Measurements from ENCODE around the gene NHLRC3.

The NHLRC3 gene

GRCh38 chr13:39034085-39034484 is 4.2 kb upstream of the NHLRC3 start:
- H3K27ac Mint-ChIP-seq, result peak overlapping the region; percentile 30
- H3K27me3 Mint-ChIP-seq, result no peaks in the 10 kb centered on the region
- peaks cover 26% of the 10 kb centered on the region for H3K4me1 Mint-ChIP-seq
- DNase-seq (ENCODE audit: low spot score in 2 of 2), result no peak
- H3K9me3 Mint-ChIP-seq, result no peaks in the 10 kb centered on the region
- H3K36me3 Mint-ChIP-seq, result peaks cover 3% of the 10 kb centered on the region
- H3K4me3 Mint-ChIP-seq, result peak overlapping the region; percentile 29
- ATAC-seq (ENCODE audit: low read depth), result no peak

DNA sequence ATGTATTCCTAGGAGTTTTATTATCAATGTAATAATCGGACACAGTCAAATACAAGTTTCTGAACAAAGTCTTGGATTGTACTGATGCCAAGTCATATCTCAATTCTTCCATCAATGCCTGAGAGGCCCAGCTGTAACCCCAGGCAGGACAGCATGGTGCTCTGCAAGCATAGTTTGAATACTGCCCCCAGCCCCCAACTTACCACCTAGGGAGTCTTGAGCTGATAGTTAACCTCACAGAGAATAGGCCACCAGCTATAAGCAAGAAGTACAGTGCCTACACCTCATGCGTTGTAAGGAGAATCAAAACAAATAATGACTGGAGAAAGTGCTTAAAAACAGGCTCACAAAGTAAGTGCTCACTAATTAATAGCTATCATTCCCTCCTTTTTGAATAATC is 3.1 kb upstream of the NHLRC3 start:
- peaks cover 26% of the 10 kb centered on the region for H3K4me1 Mint-ChIP-seq

GRCh38 chr13:39035799-39036198 is 2.5 kb upstream of the NHLRC3 start:
- Mint-ChIP-seq H3K27ac (peak overlapping the region; percentile 98), H3K27me3 (no peaks in the 10 kb centered on the region), H3K4me3 (peak overlapping the region; percentile 90), H3K9me3 (no peaks in the 10 kb centered on the region), H3K4me1 (peaks cover 26% of the 10 kb centered on the region), H3K36me3 (peaks cover 3% of the 10 kb centered on the region)
- no peak for DNase-seq (ENCODE audit: low spot score in 2 of 2)
- ATAC-seq (ENCODE audit: low read depth), result no peak

More for the DNA sequence above, 3.1 kb upstream of the NHLRC3 start:
- no peak for ATAC-seq (ENCODE audit: low read depth)
- DNase-seq (ENCODE audit: low spot score in 2 of 2), result no peak
- Mint-ChIP-seq H3K27me3 (no peaks in the 10 kb centered on the region), H3K27ac (peak overlapping the region; percentile 98), H3K9me3 (no peaks in the 10 kb centered on the region), H3K36me3 (peaks cover 3% of the 10 kb centered on the region), H3K4me3 (peak overlapping the region; percentile 90)

DNA sequence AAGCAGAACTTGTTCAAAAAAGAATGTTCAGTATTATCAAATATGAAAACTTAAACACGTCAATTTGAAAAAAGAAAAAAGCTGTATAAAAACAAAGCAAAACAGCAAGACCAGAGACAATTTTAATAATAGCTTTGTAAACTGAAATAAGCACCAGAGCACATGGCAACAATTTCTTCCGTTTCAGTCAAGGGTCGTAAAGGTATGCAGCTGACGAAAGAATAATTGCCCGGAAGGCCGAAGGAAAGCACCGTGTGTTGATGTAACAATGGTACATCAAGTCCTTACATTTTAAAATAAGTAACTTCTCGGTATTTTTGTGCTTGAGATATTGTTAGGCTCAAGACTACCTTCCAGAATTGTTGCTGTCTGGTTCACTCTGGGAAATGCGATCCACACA is 2.0 kb upstream of the NHLRC3 start:
- no peak for DNase-seq (ENCODE audit: low spot score in 2 of 2)

DNA sequence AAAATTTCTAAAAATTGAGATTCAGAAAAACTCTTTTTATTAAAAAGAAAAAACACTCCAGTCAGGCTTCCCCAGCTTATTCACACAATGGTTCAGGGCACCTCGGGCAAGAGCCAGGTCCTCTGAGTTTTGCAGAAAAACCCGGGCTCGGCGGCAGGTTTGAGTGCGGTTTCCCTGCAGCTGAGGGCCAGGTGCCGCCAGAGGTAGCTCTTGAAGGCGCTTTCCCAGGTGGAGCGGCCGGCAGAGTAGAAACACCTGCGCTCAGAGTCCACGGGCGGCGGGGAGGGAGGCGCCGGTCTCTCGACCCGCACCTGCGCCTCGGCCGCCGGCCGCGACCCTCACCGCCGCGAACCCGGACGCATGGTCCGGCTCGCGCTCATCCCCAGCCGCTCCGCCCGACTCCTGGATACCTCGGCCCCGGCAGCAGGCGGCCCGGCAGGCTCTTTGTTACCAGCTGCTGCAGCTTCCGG is 811 bp upstream of the NHLRC3 start:
- peaks cover 2% of the 10 kb centered on the region for H3K36me3 Mint-ChIP-seq
- H3K9me3 Mint-ChIP-seq, result no peaks in the 10 kb centered on the region
- ATAC-seq (ENCODE audit: low read depth), result peak; percentile 23
- peak overlapping the region; percentile 90 for H3K4me3 Mint-ChIP-seq
- H3K27me3 Mint-ChIP-seq, result no peaks in the 10 kb centered on the region
- H3K4me1 Mint-ChIP-seq, result peaks cover 27% of the 10 kb centered on the region
- DNase-seq (ENCODE audit: low spot score in 2 of 2), result no peak
- H3K27ac Mint-ChIP-seq, result peak overlapping the region; percentile 98

More for the DNA sequence above, 2.0 kb upstream of the NHLRC3 start:
- H3K36me3 Mint-ChIP-seq, result peaks cover 3% of the 10 kb centered on the region
- no peaks in the 10 kb centered on the region for H3K27me3 Mint-ChIP-seq
- H3K9me3 Mint-ChIP-seq, result no peaks in the 10 kb centered on the region
- H3K4me1 Mint-ChIP-seq, result peaks cover 28% of the 10 kb centered on the region
- peak overlapping the region; percentile 90 for H3K4me3 Mint-ChIP-seq
- H3K27ac Mint-ChIP-seq, result peak overlapping the region; percentile 98
- no peak for ATAC-seq (ENCODE audit: low read depth)

GRCh38 chr13:39038569-39039030 is 344 bp downstream of the NHLRC3 start:
- no peak for DNase-seq (ENCODE audit: low spot score in 2 of 2)
- peaks cover 30% of the 10 kb centered on the region for H3K4me1 Mint-ChIP-seq
- peaks cover 9% of the 10 kb centered on the region for H3K36me3 Mint-ChIP-seq
- H3K4me3 Mint-ChIP-seq, result peak overlapping the region; percentile 90
- ATAC-seq (ENCODE audit: low read depth), result peak; percentile 50
- no peaks in the 10 kb centered on the region for H3K27me3 Mint-ChIP-seq
- H3K9me3 Mint-ChIP-seq, result no peaks in the 10 kb centered on the region
- peak overlapping the region; percentile 98 for H3K27ac Mint-ChIP-seq

DNA sequence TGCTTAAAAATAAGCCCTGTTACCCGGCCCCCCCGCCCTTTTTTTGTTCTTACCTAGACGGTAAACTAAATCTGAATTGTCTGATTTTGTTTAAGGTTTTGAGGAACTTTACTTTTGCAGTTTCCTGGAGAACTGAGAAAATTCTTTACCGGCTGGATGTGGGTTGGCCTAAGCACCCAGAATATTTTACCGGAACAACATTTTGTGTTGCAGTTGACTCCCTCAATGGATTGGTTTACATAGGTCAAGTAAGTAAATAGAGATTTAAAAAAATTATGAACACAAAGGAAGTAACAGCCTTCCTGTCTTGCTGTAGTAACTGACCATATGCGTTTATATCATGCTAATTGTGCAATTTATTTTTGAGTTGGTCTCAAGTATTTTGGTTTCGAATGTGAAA is 785 bp downstream of the NHLRC3 start:
- Mint-ChIP-seq H3K27me3 (no peaks in the 10 kb centered on the region), H3K9me3 (no peaks in the 10 kb centered on the region), H3K4me1 (peaks cover 28% of the 10 kb centered on the region), H3K36me3 (peaks cover 10% of the 10 kb centered on the region), H3K4me3 (peak overlapping the region; percentile 90), H3K27ac (peak overlapping the region; percentile 98)
- DNase-seq (ENCODE audit: low spot score in 2 of 2) (no peak), ATAC-seq (ENCODE audit: low read depth) (no peak)

GRCh38 chr13:39040206-39040605 is 1.9 kb downstream of the NHLRC3 start:
- H3K36me3 Mint-ChIP-seq, result peaks cover 15% of the 10 kb centered on the region
- peaks cover 20% of the 10 kb centered on the region for H3K4me1 Mint-ChIP-seq
- no peak overlapping the region for H3K4me3 Mint-ChIP-seq
- ATAC-seq (ENCODE audit: low read depth), result no peak
- no peaks in the 10 kb centered on the region for H3K9me3 Mint-ChIP-seq
- DNase-seq (ENCODE audit: low spot score in 2 of 2), result no peak
- H3K27me3 Mint-ChIP-seq, result no peaks in the 10 kb centered on the region
- no peak overlapping the region for H3K27ac Mint-ChIP-seq

- peaks cover 8% of the 10 kb centered on the region for H3K4me1 Mint-ChIP-seq
- no peaks in the 10 kb centered on the region for H3K9me3 Mint-ChIP-seq
- H3K27me3 Mint-ChIP-seq, result no peaks in the 10 kb centered on the region
- no peak overlapping the region for H3K4me3 Mint-ChIP-seq
- DNase-seq (ENCODE audit: low spot score in 2 of 2), result no peak
- ATAC-seq (ENCODE audit: low read depth), result no peak
- peak overlapping the region; percentile 18 for H3K27ac Mint-ChIP-seq
- H3K36me3 Mint-ChIP-seq, result peaks cover 19% of the 10 kb centered on the region
These were observed 6.3 kb downstream of the NHLRC3 start for GRCh38 chr13:39044536-39044935.

DNA sequence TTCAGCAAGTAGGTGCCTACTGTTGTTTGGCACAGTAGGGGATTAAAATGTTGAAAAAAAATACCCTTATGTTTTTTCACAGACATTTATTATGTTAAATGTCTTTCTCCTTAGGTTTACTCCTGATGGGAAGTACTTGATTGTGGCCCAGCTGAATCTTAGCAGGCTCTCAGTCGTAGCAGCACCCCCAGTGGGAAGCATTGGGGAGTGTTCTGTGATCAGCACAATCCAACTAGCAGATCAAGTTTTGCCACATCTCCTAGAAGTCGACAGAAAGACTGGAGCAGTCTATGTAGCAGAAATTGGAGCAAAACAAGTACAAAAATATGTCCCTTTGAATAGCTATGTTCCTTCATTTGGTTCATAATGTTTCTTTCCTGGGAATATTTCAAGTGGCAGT is 9.3 kb downstream of the NHLRC3 start:
- H3K4me1 Mint-ChIP-seq, result peaks cover 2% of the 10 kb centered on the region
- H3K27me3 Mint-ChIP-seq, result no peaks in the 10 kb centered on the region
- no peaks in the 10 kb centered on the region for H3K9me3 Mint-ChIP-seq
- no peak overlapping the region for H3K4me3 Mint-ChIP-seq
- no peak for ATAC-seq (ENCODE audit: low read depth)
- DNase-seq (ENCODE audit: low spot score in 2 of 2), result no peak
- H3K36me3 Mint-ChIP-seq, result peaks cover 16% of the 10 kb centered on the region
- peak overlapping the region; percentile 67 for H3K27ac Mint-ChIP-seq

DNA sequence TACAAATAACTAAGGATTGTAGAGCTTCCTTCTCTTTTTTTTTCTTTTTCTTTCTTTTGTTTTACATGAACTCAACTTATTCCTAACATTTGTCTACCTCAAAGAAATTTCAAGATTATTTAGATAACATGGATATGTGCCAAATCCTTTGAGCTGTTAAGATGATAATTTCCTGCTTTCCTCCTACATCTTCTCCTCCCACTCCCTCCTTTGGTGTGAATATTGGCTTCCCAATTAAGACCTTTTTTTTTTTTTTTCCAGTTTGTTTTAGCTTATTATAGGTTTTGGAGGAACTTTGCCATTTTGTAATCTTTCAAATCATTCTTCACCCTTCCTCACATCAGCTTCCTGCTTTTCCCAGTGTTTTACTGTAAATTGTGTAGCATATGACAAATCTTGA is 10.6 kb downstream of the NHLRC3 start:
- ATAC-seq (ENCODE audit: low read depth) (no peak), DNase-seq (ENCODE audit: low spot score in 2 of 2) (no peak)
- H3K4me1 Mint-ChIP-seq, result peaks cover 2% of the 10 kb centered on the region
- no peak overlapping the region for H3K27ac Mint-ChIP-seq
- no peaks in the 10 kb centered on the region for H3K9me3 Mint-ChIP-seq
- no peaks in the 10 kb centered on the region for H3K27me3 Mint-ChIP-seq
- peaks cover 10% of the 10 kb centered on the region for H3K36me3 Mint-ChIP-seq
- H3K4me3 Mint-ChIP-seq, result no peak overlapping the region

DNA sequence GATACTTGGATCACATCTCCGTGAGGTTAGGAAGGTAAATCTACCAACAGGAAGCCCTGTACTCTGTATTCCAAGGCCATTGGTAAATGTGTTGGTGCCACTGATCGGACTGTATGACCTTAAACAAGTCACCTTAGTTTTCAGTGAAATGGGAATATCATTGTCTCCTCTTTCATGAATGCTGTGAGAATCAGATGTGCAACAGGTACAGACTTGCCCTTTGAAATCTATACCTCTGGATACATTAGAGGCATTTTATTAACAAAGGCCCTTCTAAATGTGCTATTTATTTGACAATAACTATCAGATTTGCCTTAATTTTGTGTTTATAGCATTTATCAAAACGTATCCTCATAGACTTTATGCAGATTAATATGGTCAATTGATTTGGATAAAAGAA is 11.0 kb downstream of the NHLRC3 start:
- DNase-seq (ENCODE audit: low spot score in 2 of 2) (no peak), ATAC-seq (ENCODE audit: low read depth) (no peak)
- Mint-ChIP-seq H3K27me3 (no peaks in the 10 kb centered on the region), H3K27ac (no peak overlapping the region), H3K4me3 (no peak overlapping the region), H3K36me3 (peaks cover 7% of the 10 kb centered on the region), H3K9me3 (no peaks in the 10 kb centered on the region), H3K4me1 (peaks cover 5% of the 10 kb centered on the region)

DNA sequence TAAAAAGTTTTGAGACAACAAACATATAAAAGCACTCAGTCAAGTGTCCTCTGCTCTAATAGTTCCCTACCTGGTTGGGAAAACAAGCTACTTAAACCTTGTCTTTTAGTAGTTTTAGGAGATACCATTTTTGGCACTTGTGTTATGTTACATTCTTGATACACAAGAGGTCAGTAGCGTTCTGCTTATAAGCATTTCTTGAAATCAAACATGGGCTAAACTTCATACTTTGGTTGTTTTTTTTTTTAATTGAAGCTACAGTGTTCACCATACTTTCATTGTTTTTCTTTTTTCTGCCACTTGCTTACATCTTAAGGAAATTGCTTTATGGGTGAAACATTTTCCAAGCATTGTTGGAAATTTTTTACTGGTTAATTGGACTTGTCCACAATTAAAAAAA is 12.9 kb downstream of the NHLRC3 start:
- no peak for ATAC-seq (ENCODE audit: low read depth)
- Mint-ChIP-seq H3K4me3 (no peak overlapping the region), H3K9me3 (peaks cover 2% of the 10 kb centered on the region), H3K27ac (no peak overlapping the region), H3K36me3 (peaks cover 8% of the 10 kb centered on the region), H3K4me1 (peaks cover 7% of the 10 kb centered on the region), H3K27me3 (no peaks in the 10 kb centered on the region)
- no peak for DNase-seq (ENCODE audit: low spot score in 2 of 2)

DNA sequence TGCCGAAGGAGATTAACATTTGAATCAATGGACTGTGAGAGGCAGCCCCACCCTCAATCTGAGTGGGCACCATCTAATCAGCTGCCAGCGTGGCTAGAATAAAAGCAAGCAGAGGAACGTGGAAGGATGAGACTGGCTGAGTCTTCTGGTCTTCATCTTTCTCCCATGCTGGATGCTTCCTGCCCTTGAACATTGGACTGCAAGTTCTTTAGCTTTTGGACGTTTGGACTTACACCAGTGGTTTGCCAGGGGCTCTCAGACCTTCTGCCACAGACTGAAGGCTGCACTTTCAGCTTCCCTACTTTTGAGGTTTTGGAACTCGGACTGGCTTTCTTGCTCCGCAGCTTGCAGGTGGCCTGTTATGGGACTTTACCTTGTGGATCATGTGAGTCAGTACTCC is 14.7 kb downstream of the NHLRC3 start:
- Mint-ChIP-seq H3K4me3 (no peak overlapping the region), H3K36me3 (peaks cover 13% of the 10 kb centered on the region), H3K9me3 (peaks cover 2% of the 10 kb centered on the region), H3K4me1 (peaks cover 12% of the 10 kb centered on the region), H3K27me3 (no peaks in the 10 kb centered on the region), H3K27ac (no peak overlapping the region)
- DNase-seq (ENCODE audit: low spot score in 2 of 2), result no peak
- no peak for ATAC-seq (ENCODE audit: low read depth)

DNA sequence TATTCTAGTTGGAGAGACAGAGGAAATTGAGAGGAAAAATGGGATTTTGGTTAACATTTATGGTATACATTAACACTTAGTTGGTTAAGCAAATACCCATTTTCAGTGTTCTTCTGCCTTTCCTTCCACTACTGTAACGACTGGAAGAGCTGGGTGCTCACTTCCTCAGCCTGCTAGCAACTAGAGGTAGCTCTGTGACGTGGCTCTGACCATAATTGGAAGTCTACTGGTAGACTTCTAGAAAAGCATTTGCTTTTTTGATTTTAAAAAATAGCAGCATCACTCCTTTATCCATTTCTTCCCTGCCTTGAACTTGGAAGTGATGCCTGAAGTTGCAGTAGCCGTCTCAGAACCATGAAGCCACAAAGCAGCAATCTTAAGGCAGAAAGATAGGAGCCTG is 15.9 kb downstream of the NHLRC3 start:
- no peak overlapping the region for H3K4me3 Mint-ChIP-seq
- no peaks in the 10 kb centered on the region for H3K27me3 Mint-ChIP-seq
- ATAC-seq (ENCODE audit: low read depth) (no peak), DNase-seq (ENCODE audit: low spot score in 2 of 2) (no peak)
- peaks cover 19% of the 10 kb centered on the region for H3K4me1 Mint-ChIP-seq
- no peak overlapping the region for H3K27ac Mint-ChIP-seq
- peaks cover 12% of the 10 kb centered on the region for H3K36me3 Mint-ChIP-seq
- H3K9me3 Mint-ChIP-seq, result peaks cover 2% of the 10 kb centered on the region
